Prostate gland (tissue), 2 donors: ENCODE data around the gene VGLL3. TPM values are rescaled to one million over a fixed set of nuclear protein-coding genes. Genes with fewer than 3 reads are reported as not detected.

ENCODE experiments used
- DNase-seq: peaks from one replicate; pipeline ENCODE4 v3.0.0-alpha.2; 2019; ENCODE audit warnings: low spot score
- H3K27ac ChIP-seq, 2 donors: fragments of 200-600 bp; sonication (generic); 2 replicates each; pipeline ENCODE4 v1.5.1; 2017 to 2019
- H3K27me3 ChIP-seq: fragments of 200-600 bp; sonication (generic); replicated peaks from 2 replicates; pipeline ENCODE4 v1.5.1; 2019; ENCODE audit not compliant: insufficient read depth
- H3K36me3 ChIP-seq, 2 donors: fragments of 200-600 bp; sonication (generic); 1 replicate in 1 of 2; 2 replicates in 1 of 2; pipeline versions ENCODE4 v1.5.1 to v1.8.1; 2017 to 2019
- H3K4me1 ChIP-seq: fragments of 200-600 bp; sonication (generic); replicated peaks from 2 replicates; pipeline ENCODE4 v1.5.1; 2019
- H3K4me3 ChIP-seq, 2 donors: fragments of 200-600 bp; sonication (generic); 2 replicates each; pipeline ENCODE4 v1.5.1; 2017 to 2019
- H3K9me3 ChIP-seq: fragments of 200-600 bp; sonication (generic); 2 replicates; pipeline ENCODE4 v1.5.1; 2017
- CTCF ChIP-seq, 4 experiments: fragments of 200-600 bp in 2 of 4; fragments of 450-650 bp in 2 of 4; sonication (generic) in 2 of 4; IDR thresholded peaks; 1 replicate in 3 of 4; 2 replicates in 1 of 4; pipeline ENCODE4 v1.5.1; 2016 to 2019; ENCODE audit warnings: antibody characterized with exemption in 4 of 4, mild to moderate bottlenecking in 2 of 4, moderate library complexity in 2 of 4
- POLR2A ChIP-seq: fragments of 450-650 bp; IDR thresholded peaks from one replicate; pipeline ENCODE4 v1.6.1; 2016; ENCODE audit warnings: antibody characterized with exemption, mild to moderate bottlenecking
- POLR2AphosphoS5 ChIP-seq: sonication (generic); formaldehyde crosslinking; IDR thresholded peaks from one replicate; pipeline ENCODE4 v1.6.1; 2017; ENCODE audit warnings: antibody characterized with exemption
- WGBS: methylation state at CpG from one replicate; pipeline ENCODE4 v1.1.5; 2018; 5-methylcytosine and 5-hydroxymethylcytosine counted together
- intact Hi-C: fragments of 100-400 bp; cut with DNase I; formaldehyde crosslinking; loops from one replicate; pipeline ENCODE4 v1.14.2; 2022
- total RNA-seq, 2 donors: library from RNA; depleted of rRNA; stranded (reverse); fragments of >200 nt; gene quantifications; one replicate each; pipeline ENCODE4 v1.1.0, GENCODE V29; 2016

The VGLL3 gene
- total RNA-seq, 2 donors from 2014 or later: 44.4 to 55.5 TPM

- intact Hi-C loops: no loop called here
- TF ChIP-seq CTCF (IDR thresholded peaks at IDR 0.05) (no peak), POLR2AphosphoS5 (no peak), POLR2A (no peak)
- Histone ChIP-seq H3K36me3 (no peaks in the 10 kb centered on the region), H3K4me1 (no peaks in the 10 kb centered on the region), H3K4me3 (no peak overlapping the region), H3K9me3 (no peaks in the 10 kb centered on the region), H3K27me3 (no peaks in the 10 kb centered on the region), H3K27ac (no peak overlapping the region)
- no peak for DNase-seq
- WGBS: 84% methylated on average over 3 of the region's 3 CpGs
Observed at GRCh38 chr3:86913160-86913559, 77.8 kb downstream of the VGLL3 start.

- intact Hi-C loops: no loop called here
- H3K9me3 ChIP-seq: no peaks in the 10 kb centered on the region
- TF ChIP-seq CTCF (IDR thresholded peaks at IDR 0.05): no peak
- no peak for TF ChIP-seq POLR2AphosphoS5
- TF ChIP-seq POLR2A: no peak
- no peak overlapping the region for H3K27ac ChIP-seq
- no peaks in the 10 kb centered on the region for H3K27me3 ChIP-seq
- no peaks in the 10 kb centered on the region for H3K4me1 ChIP-seq
- 100% methylated on average over 1 of the region's 1 CpG for WGBS
- H3K4me3 ChIP-seq: no peak overlapping the region
- DNase-seq: no peak
- no peaks in the 10 kb centered on the region for H3K36me3 ChIP-seq
Observed at GRCh38 chr3:86895202-86895601, 95.7 kb downstream of the VGLL3 start.

GRCh38 chr3:86890741-86891396 lies 100.1 kb downstream of the VGLL3 start:
- intact Hi-C loops: no loop called here
- Histone ChIP-seq H3K4me1 (no peaks in the 10 kb centered on the region), H3K4me3 (no peak overlapping the region), H3K27ac (no peak overlapping the region), H3K27me3 (no peaks in the 10 kb centered on the region), H3K36me3 (no peaks in the 10 kb centered on the region), H3K9me3 (no peaks in the 10 kb centered on the region)
- WGBS: 57% methylated on average over 1 of the region's 1 CpG
- TF ChIP-seq POLR2A (no peak), CTCF (IDR thresholded peaks at IDR 0.05) (no peak), POLR2AphosphoS5 (no peak)
- DNase-seq: no peak

Other genes with a start within 250 kb of the VGLL3 start
- 10 to 100 TPM; 36.1 to 36.4 TPM for gene CHMP2B, start 236.2 kb upstream of the VGLL3 start, total RNA-seq